BJ (cell line): ENCODE results near the gene ITPK1. TPM values are rescaled to one million over a fixed set of nuclear protein-coding genes. Genes with fewer than 3 reads are reported as not detected.

Source experiments
- CTCF ChIA-PET: fragments of 350-600 bp; formaldehyde crosslinking; extraction: SDS; loops from one replicate; lab custom pipeline; 2021; ENCODE audit warnings: antibody characterized with exemption, inconsistent platforms; lab: Yijun Ruan, JAX
- POLR2A ChIA-PET: fragments of 300-600 bp; sonication (Branson Sonifier 250); formaldehyde crosslinking; extraction: SDS; loops from one replicate; lab custom pipeline; 2021; ENCODE audit warnings: antibody characterized with exemption; lab: Charles Lee
- DNase-seq: peaks from one replicate; pipeline ENCODE4 v3.0.0-alpha.2; 2011; ENCODE audit warnings: low read depth
- H3K27me3 ChIP-seq: 2 replicates; pipeline ENCODE4 v1.6.0; 2011; ENCODE audit warnings: low read length; ENCODE audit not compliant: control insufficient read depth, insufficient read depth
- H3K36me3 ChIP-seq: 2 replicates; pipeline ENCODE4 v1.5.1; 2011; ENCODE audit warnings: low read length; ENCODE audit not compliant: control insufficient read depth, insufficient read depth
- H3K4me3 ChIP-seq: 2 replicates; pipeline ENCODE4 v1.5.1; 2011; ENCODE audit warnings: low read depth, mild to moderate bottlenecking, control low read depth, low read length
- polyA plus RNA-seq: library from polyadenylated mRNA; depleted of rRNA; stranded (reverse); fragments of >200 nt; gene quantifications from 2 replicates; pipeline ENCODE4 v1.2.3, GENCODE V29; 2011
- TF ChIP-seq, protein P1 (sequence below): IDR thresholded peaks from 2 replicates; pipeline ENCODE4 v1.5.1; 2011; ENCODE audit warnings: low read depth, mild to moderate bottlenecking, control low read depth, inconsistent platforms, low read length, moderate library complexity; ENCODE audit not compliant: insufficient read depth

The ITPK1 gene
- polyA plus RNA-seq, 1 experiment, result 49.0 TPM

DNA sequence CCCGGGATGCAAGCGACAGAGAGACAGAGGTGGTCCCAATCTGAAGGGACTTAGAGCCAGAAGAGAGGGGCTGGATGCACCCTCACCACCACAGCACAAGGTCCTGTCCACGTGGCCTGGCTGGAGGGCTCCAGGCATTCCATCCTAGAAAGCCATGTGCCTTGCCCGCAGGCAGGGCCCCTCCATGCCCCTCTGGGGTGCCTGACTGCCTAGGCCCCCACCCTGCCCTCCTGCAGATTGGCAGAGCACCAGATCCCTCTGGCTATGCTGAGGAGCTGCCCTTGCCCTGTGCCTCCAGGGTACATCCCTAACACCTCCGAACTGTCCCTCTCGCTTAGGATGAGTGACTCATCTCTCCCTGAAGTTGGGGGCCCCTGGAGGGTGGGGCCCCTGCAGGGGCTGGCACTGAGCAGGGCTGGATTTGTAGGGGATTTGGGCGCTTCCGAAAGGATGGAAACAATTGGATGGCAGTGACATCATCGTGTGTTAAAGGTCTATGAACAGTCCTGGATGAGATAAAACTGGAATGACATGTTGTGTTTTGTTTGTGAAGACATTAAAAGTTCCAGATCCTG lies 141.8 kb downstream of the ITPK1 start:
- Histone ChIP-seq H3K4me3 (no peak overlapping the region), H3K36me3 (no peaks in the 10 kb centered on the region; the same call in 1 of the 2 replicates), H3K27me3 (no peaks in the 10 kb centered on the region)
- TF ChIP-seq, protein P1, sequence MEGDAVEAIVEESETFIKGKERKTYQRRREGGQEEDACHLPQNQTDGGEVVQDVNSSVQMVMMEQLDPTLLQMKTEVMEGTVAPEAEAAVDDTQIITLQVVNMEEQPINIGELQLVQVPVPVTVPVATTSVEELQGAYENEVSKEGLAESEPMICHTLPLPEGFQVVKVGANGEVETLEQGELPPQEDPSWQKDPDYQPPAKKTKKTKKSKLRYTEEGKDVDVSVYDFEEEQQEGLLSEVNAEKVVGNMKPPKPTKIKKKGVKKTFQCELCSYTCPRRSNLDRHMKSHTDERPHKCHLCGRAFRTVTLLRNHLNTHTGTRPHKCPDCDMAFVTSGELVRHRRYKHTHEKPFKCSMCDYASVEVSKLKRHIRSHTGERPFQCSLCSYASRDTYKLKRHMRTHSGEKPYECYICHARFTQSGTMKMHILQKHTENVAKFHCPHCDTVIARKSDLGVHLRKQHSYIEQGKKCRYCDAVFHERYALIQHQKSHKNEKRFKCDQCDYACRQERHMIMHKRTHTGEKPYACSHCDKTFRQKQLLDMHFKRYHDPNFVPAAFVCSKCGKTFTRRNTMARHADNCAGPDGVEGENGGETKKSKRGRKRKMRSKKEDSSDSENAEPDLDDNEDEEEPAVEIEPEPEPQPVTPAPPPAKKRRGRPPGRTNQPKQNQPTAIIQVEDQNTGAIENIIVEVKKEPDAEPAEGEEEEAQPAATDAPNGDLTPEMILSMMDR, result no peak
- no peak for DNase-seq
- ChIA-PET POLR2A (no interaction called here), CTCF (interaction anchor here (0.6 to 2.3 kb wide), 14 partner anchors 9 to 165 kb away, joined by 3 to 7 read pairs (median 4); no protein-coding TSS in a partner anchor)

DNA sequence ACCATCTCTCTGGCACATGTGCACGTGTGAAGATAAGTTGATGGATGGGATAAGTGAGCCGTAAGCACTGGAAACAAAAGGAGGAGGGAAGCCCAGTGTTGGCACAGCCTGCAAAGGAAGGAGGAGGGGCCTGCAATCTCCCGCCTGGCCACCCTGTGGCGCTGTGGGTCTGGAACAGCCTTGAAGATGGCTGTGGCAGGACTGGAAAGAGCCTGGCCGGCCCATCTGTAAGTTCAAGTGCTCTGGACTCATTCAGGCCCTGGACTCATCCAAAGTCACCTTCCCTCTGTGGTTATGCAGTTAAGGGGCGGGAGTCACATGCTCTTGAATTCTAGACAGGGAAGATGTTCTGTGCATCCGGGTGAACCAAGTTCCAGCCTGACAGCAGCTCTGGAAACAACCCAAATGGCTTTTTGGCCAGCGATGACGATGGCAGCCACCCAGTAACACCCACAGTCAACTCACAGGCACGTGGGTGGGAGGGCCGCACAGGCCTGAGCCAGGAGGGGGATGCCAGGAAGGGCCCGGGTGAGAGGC lies 142.4 kb downstream of the ITPK1 start:
- TF ChIP-seq, protein P1, result peak; percentile 88
- Histone ChIP-seq H3K4me3 (no peak overlapping the region), H3K36me3 (no peaks in the 10 kb centered on the region; the same call in 1 of the 2 replicates), H3K27me3 (no peaks in the 10 kb centered on the region)
- POLR2A ChIA-PET, result no interaction called here
- peak; percentile 59 for DNase-seq
- CTCF ChIA-PET, result interaction anchor here (0.6 to 2.3 kb wide), 14 partner anchors 9 to 166 kb away, joined by 3 to 7 read pairs (median 4); no protein-coding TSS in a partner anchor

DNA sequence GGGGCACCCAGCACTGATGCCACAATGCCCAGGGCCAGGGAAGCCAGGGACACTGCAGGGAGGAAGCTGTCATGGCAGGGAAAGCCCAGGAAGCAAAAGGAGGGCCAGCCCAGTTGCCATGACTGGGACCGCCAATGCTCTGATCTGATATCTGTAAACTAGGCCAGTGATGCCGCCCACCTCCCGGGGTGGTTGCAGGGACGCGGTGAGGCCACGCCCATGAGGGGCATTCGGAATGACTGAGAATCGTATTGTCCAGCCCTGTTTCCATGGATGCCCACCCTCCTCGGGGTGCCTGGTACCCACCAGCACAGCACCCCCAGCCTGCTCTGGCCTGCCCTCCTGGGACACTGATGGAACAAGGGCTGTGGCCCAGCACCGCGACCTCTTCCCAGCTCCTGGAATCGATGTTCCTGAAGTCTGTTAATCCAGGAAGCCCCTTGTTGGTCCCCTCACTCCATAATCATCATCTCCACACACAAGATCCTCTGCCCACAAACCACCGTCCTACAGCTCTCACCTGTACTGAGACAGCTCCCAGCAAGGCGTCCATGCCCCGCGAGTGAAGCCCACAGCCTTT lies 144.0 kb downstream of the ITPK1 start:
- TF ChIP-seq, protein P1, result no peak
- DNase-seq, result no peak
- H3K36me3 ChIP-seq, result no peaks in the 10 kb centered on the region; the same call in 1 of the 2 replicates
- no peak overlapping the region for H3K4me3 ChIP-seq
- ChIA-PET POLR2A (no interaction called here), CTCF (interaction anchor here (1.3 to 1.4 kb wide), 2 partner anchors 20 to 142 kb away, joined by 4 read pairs; no protein-coding TSS in a partner anchor)
- no peaks in the 10 kb centered on the region for H3K27me3 ChIP-seq

DNA sequence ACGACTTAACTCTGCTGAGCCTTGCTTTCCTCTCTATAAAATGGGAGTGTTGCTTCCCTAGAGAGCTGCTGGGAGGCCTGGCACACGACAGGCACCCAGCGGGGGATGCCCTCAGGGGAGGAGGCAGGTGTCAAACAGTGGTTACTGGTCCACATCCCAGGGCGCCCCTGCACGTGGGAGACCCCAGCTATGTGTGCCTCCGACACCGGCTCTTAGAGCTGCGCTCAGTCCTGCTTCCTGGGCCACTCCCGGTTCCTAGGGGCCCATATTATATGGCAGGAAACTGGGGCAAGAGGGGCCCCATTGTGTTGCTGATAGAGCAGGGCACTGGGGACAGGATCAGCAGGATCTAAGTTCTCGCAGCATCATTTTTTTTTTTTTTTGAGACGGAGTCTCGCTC lies 145.5 kb downstream of the ITPK1 start:
- CTCF ChIA-PET, result interaction anchor here (0.7 kb wide), 1 partner anchor 142 kb away, joined by 3 read pairs; no protein-coding TSS in a partner anchor
- H3K4me3 ChIP-seq, result no peak overlapping the region

More for the DNA sequence above, 145.5 kb downstream of the ITPK1 start:
- no peaks in the 10 kb centered on the region for H3K27me3 ChIP-seq
- TF ChIP-seq, protein P1, result no peak
- POLR2A ChIA-PET, result no interaction called here
- no peaks in the 10 kb centered on the region; the same call in 1 of the 2 replicates for H3K36me3 ChIP-seq
- no peak for DNase-seq
